Measurements from ENCODE around the gene NBEA.

Gene NBEA

DNA sequence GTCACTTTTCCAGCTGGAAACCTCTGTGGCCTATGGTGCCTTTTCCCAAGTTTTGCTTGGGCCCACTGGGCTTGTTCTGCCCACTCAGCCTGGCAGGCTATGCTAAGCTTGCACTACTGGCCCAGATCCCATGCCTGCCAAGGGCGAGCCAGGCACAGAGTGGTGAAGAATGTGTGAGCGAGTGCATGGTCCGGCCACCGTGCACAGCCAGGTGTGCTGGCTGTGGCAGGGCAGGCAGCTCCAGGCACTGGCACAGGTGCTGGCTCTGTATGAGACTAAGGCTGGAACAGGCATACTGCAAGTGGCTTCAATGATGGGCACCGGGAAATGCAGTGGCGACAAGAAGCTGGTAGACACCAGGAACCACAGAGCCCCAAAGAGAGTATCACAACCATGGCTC lies 584.5 kb downstream of the NBEA start:
- DNase-seq, result no peak
- no peak overlapping the region for H3K4me3 ChIP-seq (ENCODE audit: insufficient read depth, low read depth, low read length, poor library complexity, severe bottlenecking)
- H3K36me3 ChIP-seq (ENCODE audit: control insufficient read depth, insufficient read depth, low read length), result no peaks in the 10 kb centered on the region
- H3K27ac ChIP-seq (ENCODE audit: insufficient read depth, low read length, poor library complexity, severe bottlenecking), result no peak overlapping the region
- H3K27me3 ChIP-seq (replicated peaks; ENCODE audit: control insufficient read depth, insufficient read depth, low read length, poor library complexity, severe bottlenecking), result no peaks in the 10 kb centered on the region
- no peaks in the 10 kb centered on the region for H3K9me3 ChIP-seq (ENCODE audit: control insufficient read depth, low read length)
- H3K4me1 ChIP-seq (ENCODE audit: control insufficient read depth, insufficient read depth, low read length, poor library complexity, severe bottlenecking), result no peaks in the 10 kb centered on the region

DNA sequence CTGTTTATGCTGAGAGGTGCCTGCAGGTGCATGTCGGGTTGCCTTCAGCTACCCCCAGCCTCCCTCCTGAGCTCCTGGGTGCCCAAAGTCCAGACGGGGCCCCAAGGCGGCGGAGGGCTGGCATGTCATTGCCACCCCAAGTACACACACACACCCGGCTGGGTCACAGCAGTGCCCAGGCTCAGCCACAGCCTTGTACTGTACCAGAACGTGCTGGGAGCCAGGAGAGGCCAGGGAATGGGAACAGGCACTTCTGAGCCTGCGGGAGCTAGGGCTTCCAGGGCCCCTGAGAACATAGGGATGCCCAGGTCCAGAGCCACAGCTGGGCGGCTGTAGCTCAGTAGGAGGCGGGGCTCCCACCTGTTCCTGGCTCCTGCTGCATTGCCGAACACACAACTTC lies 585.4 kb downstream of the NBEA start:
- Histone ChIP-seq H3K36me3 (ENCODE audit: control insufficient read depth, insufficient read depth, low read length) (no peaks in the 10 kb centered on the region), H3K9me3 (ENCODE audit: control insufficient read depth, low read length) (no peaks in the 10 kb centered on the region)

DNA sequence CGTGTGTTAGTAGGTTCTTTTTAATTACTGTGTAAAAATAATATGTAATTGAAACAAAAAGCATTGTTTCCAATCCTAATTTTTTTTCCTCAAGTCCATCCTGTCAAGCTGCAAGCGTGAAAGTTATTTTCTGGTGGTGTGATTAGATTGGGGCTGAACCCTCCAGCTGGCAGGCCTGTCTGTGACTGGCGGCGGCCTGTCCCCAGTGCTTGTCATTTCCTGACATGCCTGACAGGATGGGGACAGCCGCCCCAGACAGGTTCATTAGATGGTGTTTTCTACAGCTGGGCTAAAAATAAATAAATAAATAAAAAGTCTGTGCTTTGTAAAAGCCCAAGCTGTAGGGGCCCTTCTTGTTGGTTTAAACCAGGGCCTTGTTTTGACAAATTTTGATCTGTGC lies 588.1 kb downstream of the NBEA start:
- Histone ChIP-seq H3K27ac (ENCODE audit: insufficient read depth, low read length, poor library complexity, severe bottlenecking) (no peak overlapping the region), H3K4me3 (ENCODE audit: insufficient read depth, low read depth, low read length, poor library complexity, severe bottlenecking) (no peak overlapping the region), H3K4me1 (ENCODE audit: control insufficient read depth, insufficient read depth, low read length, poor library complexity, severe bottlenecking) (no peaks in the 10 kb centered on the region), H3K36me3 (ENCODE audit: control insufficient read depth, insufficient read depth, low read length) (no peaks in the 10 kb centered on the region), H3K27me3 (replicated peaks; ENCODE audit: control insufficient read depth, insufficient read depth, low read length, poor library complexity, severe bottlenecking) (no peaks in the 10 kb centered on the region), H3K9me3 (ENCODE audit: control insufficient read depth, low read length) (no peaks in the 10 kb centered on the region)
- no peak for DNase-seq

More for the DNA sequence above, 585.4 kb downstream of the NBEA start:
- no peaks in the 10 kb centered on the region for H3K27me3 ChIP-seq (replicated peaks; ENCODE audit: control insufficient read depth, insufficient read depth, low read length, poor library complexity, severe bottlenecking)
- no peak overlapping the region for H3K4me3 ChIP-seq (ENCODE audit: insufficient read depth, low read depth, low read length, poor library complexity, severe bottlenecking)
- no peak overlapping the region for H3K27ac ChIP-seq (ENCODE audit: insufficient read depth, low read length, poor library complexity, severe bottlenecking)
- no peak for DNase-seq
- H3K4me1 ChIP-seq (ENCODE audit: control insufficient read depth, insufficient read depth, low read length, poor library complexity, severe bottlenecking), result no peaks in the 10 kb centered on the region

DNA sequence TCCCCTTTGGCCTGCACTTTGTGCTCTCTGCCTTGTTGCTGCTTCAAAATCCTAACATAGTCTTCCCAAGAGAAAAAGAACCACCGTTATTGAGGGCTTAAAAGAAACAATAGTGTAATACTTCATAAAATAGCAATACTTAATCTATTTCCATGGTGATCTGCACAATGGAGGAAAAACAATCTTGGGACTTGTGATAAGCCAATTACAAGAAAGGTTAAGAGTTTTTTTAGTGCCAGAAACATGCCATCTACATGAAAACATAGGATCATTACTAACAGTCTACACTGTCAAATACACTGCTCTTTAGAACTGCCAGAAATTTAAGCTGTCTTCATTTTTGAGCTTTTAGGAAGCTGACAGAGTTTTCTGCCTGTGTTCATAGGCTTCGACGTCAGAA lies 588.5 kb downstream of the NBEA start:
- Histone ChIP-seq H3K36me3 (ENCODE audit: control insufficient read depth, insufficient read depth, low read length) (no peaks in the 10 kb centered on the region), H3K9me3 (ENCODE audit: control insufficient read depth, low read length) (no peaks in the 10 kb centered on the region), H3K27me3 (replicated peaks; ENCODE audit: control insufficient read depth, insufficient read depth, low read length, poor library complexity, severe bottlenecking) (no peaks in the 10 kb centered on the region), H3K4me3 (ENCODE audit: insufficient read depth, low read depth, low read length, poor library complexity, severe bottlenecking) (no peak overlapping the region), H3K27ac (ENCODE audit: insufficient read depth, low read length, poor library complexity, severe bottlenecking) (no peak overlapping the region), H3K4me1 (ENCODE audit: control insufficient read depth, insufficient read depth, low read length, poor library complexity, severe bottlenecking) (no peaks in the 10 kb centered on the region)
- DNase-seq, result no peak

DNA sequence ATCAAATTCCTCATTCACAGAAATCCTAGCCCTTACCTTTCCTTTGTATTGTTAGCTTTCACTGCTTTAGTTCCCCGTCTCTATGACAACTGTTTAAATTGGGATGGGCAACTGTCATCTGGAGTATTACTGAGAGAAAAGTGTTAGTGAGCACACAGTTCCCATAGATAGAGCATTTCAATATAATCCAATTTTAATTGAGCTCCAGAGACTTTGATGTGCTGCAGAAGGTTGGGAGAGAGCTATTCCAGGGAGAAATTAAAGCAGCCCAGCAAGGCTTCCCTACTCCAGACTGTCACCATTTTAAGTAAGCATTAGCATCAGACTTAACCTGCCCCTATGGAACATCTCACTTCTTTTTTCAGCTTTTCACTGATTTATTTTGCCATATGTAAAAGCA lies 589.5 kb downstream of the NBEA start:
- no peak overlapping the region for H3K4me3 ChIP-seq (ENCODE audit: insufficient read depth, low read depth, low read length, poor library complexity, severe bottlenecking)
- H3K9me3 ChIP-seq (ENCODE audit: control insufficient read depth, low read length), result no peaks in the 10 kb centered on the region
- no peak overlapping the region for H3K27ac ChIP-seq (ENCODE audit: insufficient read depth, low read length, poor library complexity, severe bottlenecking)
- no peaks in the 10 kb centered on the region for H3K36me3 ChIP-seq (ENCODE audit: control insufficient read depth, insufficient read depth, low read length)
- no peaks in the 10 kb centered on the region for H3K27me3 ChIP-seq (replicated peaks; ENCODE audit: control insufficient read depth, insufficient read depth, low read length, poor library complexity, severe bottlenecking)
- DNase-seq, result no peak
- no peaks in the 10 kb centered on the region for H3K4me1 ChIP-seq (ENCODE audit: control insufficient read depth, insufficient read depth, low read length, poor library complexity, severe bottlenecking)

DNA sequence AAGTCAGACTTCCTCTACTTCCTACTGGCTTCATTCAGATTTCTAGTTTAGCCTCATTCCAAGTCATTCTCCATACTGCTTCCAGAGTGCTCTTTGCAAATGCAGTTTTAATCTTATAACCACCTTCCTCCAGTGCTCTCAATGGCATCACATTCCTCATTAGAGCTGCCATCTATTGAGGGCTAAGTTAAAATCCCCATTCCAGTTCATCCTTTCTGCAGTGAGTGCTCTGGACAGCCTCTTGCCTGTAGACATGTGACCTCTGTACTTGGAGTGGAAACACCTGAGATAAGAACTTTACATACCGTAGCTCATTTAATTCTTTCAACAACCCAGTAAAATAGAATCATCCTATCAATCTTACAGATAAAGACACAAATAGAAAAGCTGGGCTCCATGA lies 592.3 kb downstream of the NBEA start:
- Histone ChIP-seq H3K4me3 (ENCODE audit: insufficient read depth, low read depth, low read length, poor library complexity, severe bottlenecking) (no peak overlapping the region), H3K36me3 (ENCODE audit: control insufficient read depth, insufficient read depth, low read length) (no peaks in the 10 kb centered on the region), H3K27ac (ENCODE audit: insufficient read depth, low read length, poor library complexity, severe bottlenecking) (no peak overlapping the region), H3K9me3 (ENCODE audit: control insufficient read depth, low read length) (no peaks in the 10 kb centered on the region), H3K27me3 (replicated peaks; ENCODE audit: control insufficient read depth, insufficient read depth, low read length, poor library complexity, severe bottlenecking) (no peaks in the 10 kb centered on the region), H3K4me1 (ENCODE audit: control insufficient read depth, insufficient read depth, low read length, poor library complexity, severe bottlenecking) (no peaks in the 10 kb centered on the region)
- DNase-seq, result no peak

DNA sequence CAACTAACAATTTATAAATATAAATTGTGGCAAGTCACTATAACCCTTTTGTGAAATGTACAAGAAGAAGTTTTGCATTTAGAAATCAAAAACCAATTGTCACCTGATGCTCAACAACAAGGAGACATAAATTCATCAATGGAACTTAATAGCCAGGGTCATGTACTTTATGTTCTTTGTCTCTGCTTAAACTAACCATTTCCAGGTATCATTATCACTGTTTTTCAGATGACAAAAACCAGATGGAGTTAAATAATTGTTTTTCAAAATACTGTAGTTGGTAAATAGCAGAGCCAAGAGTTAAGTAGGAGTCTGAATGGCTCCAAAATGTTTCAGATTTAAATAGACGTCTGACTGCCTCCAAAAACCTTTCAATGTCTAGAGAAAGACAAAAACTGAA lies 606.7 kb downstream of the NBEA start:
- no peak overlapping the region for H3K27ac ChIP-seq (ENCODE audit: insufficient read depth, low read length, poor library complexity, severe bottlenecking)
- no peaks in the 10 kb centered on the region for H3K9me3 ChIP-seq (ENCODE audit: control insufficient read depth, low read length)
- H3K4me3 ChIP-seq (ENCODE audit: insufficient read depth, low read depth, low read length, poor library complexity, severe bottlenecking), result no peak overlapping the region
- no peaks in the 10 kb centered on the region for H3K36me3 ChIP-seq (ENCODE audit: control insufficient read depth, insufficient read depth, low read length)
- H3K4me1 ChIP-seq (ENCODE audit: control insufficient read depth, insufficient read depth, low read length, poor library complexity, severe bottlenecking), result no peaks in the 10 kb centered on the region
- DNase-seq, result no peak
- no peaks in the 10 kb centered on the region for H3K27me3 ChIP-seq (replicated peaks; ENCODE audit: control insufficient read depth, insufficient read depth, low read length, poor library complexity, severe bottlenecking)

DNA sequence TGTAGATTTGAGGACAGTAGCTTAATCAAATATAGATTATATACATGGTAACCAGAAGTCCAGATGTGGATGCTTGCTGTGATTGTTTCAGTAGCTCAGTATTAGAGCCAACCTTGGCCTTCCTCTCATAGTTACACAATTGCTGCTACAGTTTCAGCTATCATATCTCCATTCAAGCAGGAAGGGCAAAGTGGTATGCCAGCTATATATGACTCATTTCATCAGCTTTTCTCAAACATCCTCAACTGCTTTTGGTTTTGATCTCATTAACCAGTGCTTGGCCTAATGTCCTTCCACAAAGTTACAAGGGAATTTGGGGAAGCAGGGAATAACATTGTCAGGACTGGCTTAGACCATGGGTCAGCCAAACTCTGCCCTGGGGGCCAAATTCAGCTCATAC lies 607.4 kb downstream of the NBEA start:
- Histone ChIP-seq H3K27ac (ENCODE audit: insufficient read depth, low read length, poor library complexity, severe bottlenecking) (no peak overlapping the region), H3K36me3 (ENCODE audit: control insufficient read depth, insufficient read depth, low read length) (no peaks in the 10 kb centered on the region), H3K4me3 (ENCODE audit: insufficient read depth, low read depth, low read length, poor library complexity, severe bottlenecking) (no peak overlapping the region), H3K4me1 (ENCODE audit: control insufficient read depth, insufficient read depth, low read length, poor library complexity, severe bottlenecking) (no peaks in the 10 kb centered on the region), H3K27me3 (replicated peaks; ENCODE audit: control insufficient read depth, insufficient read depth, low read length, poor library complexity, severe bottlenecking) (no peaks in the 10 kb centered on the region), H3K9me3 (ENCODE audit: control insufficient read depth, low read length) (no peaks in the 10 kb centered on the region)
- no peak for DNase-seq

DNA sequence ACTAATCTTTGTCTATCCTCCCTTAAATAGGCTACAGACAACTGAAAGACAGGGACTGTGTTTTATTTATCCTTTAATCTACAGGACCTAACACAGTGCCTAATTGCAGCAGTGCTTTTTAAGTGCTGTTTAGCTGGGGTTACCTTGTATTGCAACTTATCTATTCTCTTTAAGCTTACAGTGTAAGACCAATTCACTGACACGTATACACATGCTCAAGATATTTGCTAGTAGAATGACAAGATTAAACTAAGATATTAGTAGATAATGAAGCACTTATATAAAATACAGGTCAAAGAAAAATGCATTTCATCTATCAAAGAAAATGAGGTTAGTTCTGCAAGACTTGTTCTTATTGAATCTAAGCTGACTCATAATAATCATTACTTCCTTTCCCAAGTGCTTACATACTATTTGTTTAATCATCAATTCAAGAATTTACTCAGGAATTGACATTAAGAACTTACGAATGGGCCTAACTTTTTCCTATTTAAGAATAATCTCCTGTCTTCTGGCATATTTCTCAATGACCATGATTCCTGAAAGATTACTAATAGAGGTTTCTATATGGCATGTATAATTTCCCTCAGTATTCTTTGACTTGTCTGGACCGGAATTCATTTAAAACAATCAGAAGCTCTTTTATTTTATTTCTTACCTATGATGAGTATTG lies 610.2 kb downstream of the NBEA start:
- Histone ChIP-seq H3K36me3 (ENCODE audit: control insufficient read depth, insufficient read depth, low read length) (no peaks in the 10 kb centered on the region), H3K27ac (ENCODE audit: insufficient read depth, low read length, poor library complexity, severe bottlenecking) (no peak overlapping the region), H3K27me3 (replicated peaks; ENCODE audit: control insufficient read depth, insufficient read depth, low read length, poor library complexity, severe bottlenecking) (no peaks in the 10 kb centered on the region), H3K9me3 (ENCODE audit: control insufficient read depth, low read length) (no peaks in the 10 kb centered on the region), H3K4me1 (ENCODE audit: control insufficient read depth, insufficient read depth, low read length, poor library complexity, severe bottlenecking) (no peaks in the 10 kb centered on the region), H3K4me3 (ENCODE audit: insufficient read depth, low read depth, low read length, poor library complexity, severe bottlenecking) (no peak overlapping the region)
- DNase-seq, result no peak

DNA sequence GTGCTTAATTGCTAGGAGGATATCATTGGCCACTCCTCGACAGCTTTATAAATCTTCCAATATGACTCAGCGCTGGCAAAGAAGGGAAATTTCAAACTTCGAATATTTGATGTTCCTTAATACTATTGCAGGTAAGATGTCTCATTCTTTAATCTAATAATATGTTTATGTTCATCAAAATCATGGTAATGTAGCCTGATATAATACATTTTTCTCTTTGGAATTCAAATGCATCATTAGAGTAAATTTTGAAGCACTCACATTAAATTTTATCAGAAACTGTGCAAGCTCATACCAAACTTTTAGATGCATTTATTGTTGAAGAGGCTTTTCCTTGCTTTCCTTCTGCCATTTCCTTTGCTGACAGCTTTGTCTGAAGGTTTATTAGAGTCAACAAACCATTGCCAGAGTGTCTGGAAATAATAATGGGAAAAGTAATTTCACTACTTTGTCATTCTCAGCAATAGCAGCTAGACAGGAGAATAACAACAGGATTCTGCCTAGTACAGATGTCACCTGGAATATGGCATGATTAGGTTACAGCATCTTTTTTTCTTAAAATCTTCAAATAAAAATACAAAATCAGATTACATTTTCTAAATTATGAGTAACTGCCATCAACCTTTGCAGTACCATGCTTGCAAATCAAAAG lies 613.0 kb downstream of the NBEA start:
- no peaks in the 10 kb centered on the region for H3K9me3 ChIP-seq (ENCODE audit: control insufficient read depth, low read length)
- no peak for DNase-seq
- H3K27me3 ChIP-seq (replicated peaks; ENCODE audit: control insufficient read depth, insufficient read depth, low read length, poor library complexity, severe bottlenecking), result no peaks in the 10 kb centered on the region
- no peaks in the 10 kb centered on the region for H3K4me1 ChIP-seq (ENCODE audit: control insufficient read depth, insufficient read depth, low read length, poor library complexity, severe bottlenecking)
- no peak overlapping the region for H3K4me3 ChIP-seq (ENCODE audit: insufficient read depth, low read depth, low read length, poor library complexity, severe bottlenecking)
- H3K27ac ChIP-seq (ENCODE audit: insufficient read depth, low read length, poor library complexity, severe bottlenecking), result no peak overlapping the region
- H3K36me3 ChIP-seq (ENCODE audit: control insufficient read depth, insufficient read depth, low read length), result no peaks in the 10 kb centered on the region
